Cardiac muscle cell (in vitro differentiated cells and primary cell): ENCODE measurements around the gene SLC16A7. TPM values are rescaled to one million over a fixed set of nuclear protein-coding genes. Genes with fewer than 3 reads are reported as not detected.
A peak's percentile ranks its signal among the peaks of the same experiment; 100 is the strongest.

Experiments used
- DNase-seq, 2 donors: peaks; one replicate each; pipeline versions ENCODE4 v3.0.0 to v3.0.0-alpha.2; 2010 to 2017; ENCODE audit warnings: low read depth in 1 of 2, low spot score in 1 of 2
- H3K27ac ChIP-seq: fragments of 200-600 bp; sonication (generic); 2 replicates; pipeline ENCODE4 v1.5.1; 2016
- H3K27me3 ChIP-seq: fragments of 200-600 bp; sonication (generic); 2 replicates; pipeline ENCODE4 v1.6.0; 2016; ENCODE audit warnings: control low read depth
- H3K36me3 ChIP-seq: fragments of 200-600 bp; sonication (generic); 2 replicates; pipeline ENCODE4 v1.5.1; 2016; ENCODE audit warnings: control low read depth
- H3K4me1 ChIP-seq: fragments of 200-600 bp; sonication (generic); 2 replicates; pipeline ENCODE4 v1.8.1; 2017; ENCODE audit warnings: low read depth, mild to moderate bottlenecking, mixed run types
- H3K4me3 ChIP-seq: fragments of 200-600 bp; sonication (generic); 2 replicates; pipeline ENCODE4 v1.5.1; 2016; ENCODE audit warnings: mild to moderate bottlenecking
- H3K9me3 ChIP-seq: fragments of 200-600 bp; sonication (generic); 2 replicates; pipeline ENCODE4 v1.5.1; 2017; ENCODE audit warnings: low read depth, mild to moderate bottlenecking, control low read depth
- CTCF ChIP-seq: IDR thresholded peaks from 2 replicates; pipeline ENCODE4 v1.5.1; 2012; ENCODE audit warnings: low read depth, mild to moderate bottlenecking, low read length
- polyA plus RNA-seq: library from polyadenylated mRNA; unstranded; fragments of >200 nt; fragmentation: Nextera tagmentation; extraction: Ambion mirVana; gene quantifications from 2 replicates; pipeline ENCODE4 v1.2.1, GENCODE V29; 2016
- total RNA-seq: library from RNA; depleted of rRNA; stranded (reverse); fragments of >200 nt; gene quantifications from 2 replicates; pipeline ENCODE4 v1.2.3, GENCODE V29; 2016

The SLC16A7 gene
- total and polyA plus RNA-seq, 2 experiments from 2014 or later = 2.4 to 5.3 TPM

- Histone ChIP-seq H3K27me3 (no peaks in the 10 kb centered on the region), H3K4me1 (no peaks in the 10 kb centered on the region), H3K27ac (no peak overlapping the region), H3K9me3 (no peaks in the 10 kb centered on the region), H3K36me3 (no peaks in the 10 kb centered on the region), H3K4me3 (no peak overlapping the region)
- peak in 1 of 2 donors; percentile 26 for DNase-seq
- TF ChIP-seq CTCF = no peak
These were observed 29.1 kb downstream of the SLC16A7 start for GRCh38 chr12:59624732-59625460.

GRCh38 chr12:59626382-59626781 is 30.6 kb downstream of the SLC16A7 start:
- Histone ChIP-seq H3K27ac (no peak overlapping the region), H3K9me3 (no peaks in the 10 kb centered on the region), H3K27me3 (no peaks in the 10 kb centered on the region), H3K4me3 (no peak overlapping the region), H3K36me3 (no peaks in the 10 kb centered on the region), H3K4me1 (no peaks in the 10 kb centered on the region)
- no peak for DNase-seq
- no peak for TF ChIP-seq CTCF

GRCh38 chr12:59627582-59627981 is 31.8 kb downstream of the SLC16A7 start:
- no peaks in the 10 kb centered on the region for H3K4me1 ChIP-seq
- H3K4me3 ChIP-seq = no peak overlapping the region
- no peak for DNase-seq
- no peaks in the 10 kb centered on the region for H3K36me3 ChIP-seq
- H3K27me3 ChIP-seq = no peaks in the 10 kb centered on the region
- H3K27ac ChIP-seq = no peak overlapping the region
- no peaks in the 10 kb centered on the region for H3K9me3 ChIP-seq
- TF ChIP-seq CTCF = no peak

- H3K27me3 ChIP-seq = no peaks in the 10 kb centered on the region
- H3K4me1 ChIP-seq = no peaks in the 10 kb centered on the region
- H3K27ac ChIP-seq = no peak overlapping the region
- H3K9me3 ChIP-seq = no peaks in the 10 kb centered on the region
- no peak for TF ChIP-seq CTCF
- DNase-seq = no peak
- H3K36me3 ChIP-seq = no peaks in the 10 kb centered on the region
- H3K4me3 ChIP-seq = no peak overlapping the region
These were observed 34.1 kb downstream of the SLC16A7 start for GRCh38 chr12:59629890-59630289.

- Histone ChIP-seq H3K4me1 (no peaks in the 10 kb centered on the region), H3K9me3 (no peaks in the 10 kb centered on the region), H3K27me3 (no peaks in the 10 kb centered on the region), H3K4me3 (no peak overlapping the region), H3K36me3 (no peaks in the 10 kb centered on the region), H3K27ac (no peak overlapping the region)
- TF ChIP-seq CTCF = no peak
- DNase-seq = peak in 1 of 2 donors; percentile 23
These were observed 36.6 kb downstream of the SLC16A7 start for GRCh38 chr12:59632408-59632807.
